Measurements from ENCODE around the gene SLC37A4. TPM values are rescaled to one million over a fixed set of nuclear protein-coding genes. Genes with fewer than 3 reads are reported as not detected.
"Not testable (repeated sequence)": the region's sequence is repeated elsewhere in the genome, so short reads cannot be mapped to it uniquely, and the experiment has no call there.

SLC37A4 gene
- total and polyA plus RNA-seq, 12 donors = 9.2 to 38.9 (median 22.7) TPM

GRCh38 chr11:119021631-119022030, 9.0 kb downstream of the SLC37A4 start:
- Histone ChIP-seq H3K9me3 (replicated peaks in 1 of 3) (no peaks in the 10 kb centered on the region), H3K27me3 (no peaks in the 10 kb centered on the region), H3K36me3 (replicated peaks in 1 of 2) (peaks cover 0 to 40% of the 10 kb centered on the region in 2 donors), H3K27ac (no peak overlapping the region), H3K4me1 (replicated peaks in 1 of 2) (peaks cover 21 to 28% of the 10 kb centered on the region in 2 donors), H3K4me3 (no peak overlapping the region)
- no peak for TF ChIP-seq POLR2A (IDR thresholded peaks at IDR 0.05)
- TF ChIP-seq CTCF (IDR thresholded peaks at IDR 0.05) = no peak
- intact Hi-C loops (cut with DNase I) = no loop called here
- 85 to 96% (median 92%) methylated on average over 5 of the region's 5 CpGs for WGBS, 4 donors
- DNase-seq = no peak

- H3K4me1 ChIP-seq (replicated peaks in 1 of 2) = peaks cover 25 to 39% of the 10 kb centered on the region in 2 donors
- no peaks in the 10 kb centered on the region for H3K9me3 ChIP-seq (replicated peaks in 1 of 3)
- H3K27me3 ChIP-seq = no peaks in the 10 kb centered on the region
- DNase-seq = no peak
- H3K4me3 ChIP-seq = peak overlapping the region in 1 of 4 donors; percentile 80
- H3K27ac ChIP-seq = peak overlapping the region in 1 of 5 donors; percentile 94
- intact Hi-C loops (cut with DNase I) = loop anchor here in 1 of 2 donors (5.0 kb wide), 1 partner anchor 37 kb away; the partner anchor contains the start of gene HYOU1
- H3K36me3 ChIP-seq (replicated peaks in 1 of 2) = peaks cover 0 to 48% of the 10 kb centered on the region in 2 donors
- 41 to 51% (median 46%) methylated on average over 2 of the region's 2 CpGs for WGBS, 4 donors
- TF ChIP-seq CTCF (IDR thresholded peaks at IDR 0.05) = no peak
- TF ChIP-seq POLR2A (IDR thresholded peaks at IDR 0.05) = no peak
Measured at GRCh38 chr11:119019996-119020395, 10.7 kb downstream of the SLC37A4 start.

GRCh38 chr11:119018074-119018938, 12.4 kb downstream of the SLC37A4 start, which contains the start of the genes RPS25 and TRAPPC4:
RPS25 (minus strand) TSS chr11:119018343; CDS start chr11:119018284, 59 bp downstream.
TRAPPC4 (plus strand) TSS chr11:119018766; CDS start chr11:119018796, 30 bp downstream.
- 0 to 1% (median 1%) methylated on average over 37 to 63 of the region's 63 CpGs for WGBS, 4 donors
- Histone ChIP-seq H3K27me3 (no peaks in the 10 kb centered on the region), H3K4me1 (replicated peaks in 1 of 2) (peaks cover 25 to 39% of the 10 kb centered on the region in 2 donors), H3K27ac (peak within 1 kb of the TSS; percentile 90 to 97 (median 94)), H3K36me3 (replicated peaks in 1 of 2) (peaks cover 0 to 54% of the 10 kb centered on the region in 2 donors), H3K9me3 (replicated peaks in 1 of 3) (no peaks in the 10 kb centered on the region), H3K4me3 (peak within 1 kb of the TSS; percentile 75 to 92 (median 84))
- intact Hi-C loops (cut with DNase I) = loop anchor here in 1 of 2 donors (5.0 kb wide), 1 partner anchor 39 kb away; the partner anchor contains the start of gene HYOU1
- DNase-seq = peak; percentile 92 to 98 (median 96)
- TF ChIP-seq POLR2A (IDR thresholded peaks at IDR 0.05) (peak; percentile 51 to 69), CTCF (IDR thresholded peaks at IDR 0.05) (no peak)

GRCh38 chr11:119017377-119017776, 13.3 kb downstream of the SLC37A4 start:
- Histone ChIP-seq H3K4me1 (replicated peaks in 1 of 2) (peaks cover 25 to 39% of the 10 kb centered on the region in 2 donors), H3K27ac (peak overlapping the region; percentile 90 to 97 (median 94)), H3K36me3 (replicated peaks in 1 of 2) (peaks cover 0 to 50% of the 10 kb centered on the region in 2 donors), H3K4me3 (peak overlapping the region; percentile 75 to 92 (median 84))
- H3K27me3 ChIP-seq; H3K9me3 ChIP-seq (replicated peaks in 1 of 3): not testable (repeated sequence)
- intact Hi-C loops (cut with DNase I) = loop anchor here in 1 of 2 donors (5.0 kb wide), 1 partner anchor 40 kb away; the partner anchor contains the start of gene HYOU1
- WGBS, 4 donors = 1 to 3% (median 1%) methylated on average over 10 of the region's 10 CpGs
- DNase-seq = peak in 1 of 7 donors; percentile 38
